GM21723 (cell line): ENCODE results near the gene DAG1.
A peak's percentile ranks its signal among the peaks of the same experiment; 100 is the strongest.

Experiments
- ATAC-seq: cut with Tn5 transposase; IDR thresholded peaks from one replicate; pipeline ENCODE4 v1.9.1; 2021; ENCODE audit warnings: mild to moderate bottlenecking, moderate library complexity; ENCODE audit not compliant: unreplicated experiment

The DAG1 gene

GRCh38 chr3:49539659-49540560, 69.8 kb downstream of the DAG1 start:
- ATAC-seq, result peak; percentile 91

DNA sequence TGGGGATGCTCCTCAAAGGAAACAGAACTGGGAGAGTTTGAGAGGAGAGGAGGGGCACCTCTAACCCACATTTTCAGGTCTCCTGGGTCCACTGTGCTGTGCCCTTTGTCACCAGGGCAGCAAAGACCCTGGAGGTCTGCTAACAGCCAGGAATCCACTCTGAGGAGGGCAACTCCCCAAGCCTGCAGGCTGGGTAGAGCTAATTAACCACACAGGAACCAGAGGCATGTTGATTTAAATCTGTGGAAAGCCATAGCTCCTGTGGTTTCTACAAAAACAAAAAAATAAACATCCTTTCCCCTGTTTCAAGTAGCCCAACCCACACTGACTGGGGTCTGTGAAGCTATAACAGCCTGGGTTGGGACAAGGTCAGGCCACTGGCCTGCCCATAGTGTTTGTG, 82.0 kb downstream of the DAG1 start:
- no peak for ATAC-seq

DNA sequence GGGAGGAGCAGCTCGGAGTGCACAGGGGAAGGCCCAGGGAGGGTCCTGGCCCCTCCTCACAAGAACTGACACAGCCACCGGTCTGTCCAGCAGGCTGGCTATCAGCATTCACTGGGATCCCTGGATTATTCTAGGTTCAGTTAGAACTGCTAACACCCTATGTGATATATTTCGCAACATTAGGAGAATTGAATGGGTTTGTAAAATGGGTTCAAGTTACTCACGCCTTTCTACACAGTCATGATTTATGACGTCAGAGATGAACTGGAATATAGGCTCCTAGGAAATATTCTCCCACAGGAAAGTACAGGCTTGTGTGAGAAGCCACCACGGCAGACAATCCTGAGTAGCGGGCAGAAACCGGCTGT, 83.2 kb downstream of the DAG1 start:
- no peak for ATAC-seq

GRCh38 chr3:49553692-49554632, 83.9 kb downstream of the DAG1 start, which contains the start of gene BSN:
TSS of gene BSN (plus strand) at chr3:49554477. CDS start at chr3:49554603, 126 bp downstream.
- peak; percentile 62 for ATAC-seq

DNA sequence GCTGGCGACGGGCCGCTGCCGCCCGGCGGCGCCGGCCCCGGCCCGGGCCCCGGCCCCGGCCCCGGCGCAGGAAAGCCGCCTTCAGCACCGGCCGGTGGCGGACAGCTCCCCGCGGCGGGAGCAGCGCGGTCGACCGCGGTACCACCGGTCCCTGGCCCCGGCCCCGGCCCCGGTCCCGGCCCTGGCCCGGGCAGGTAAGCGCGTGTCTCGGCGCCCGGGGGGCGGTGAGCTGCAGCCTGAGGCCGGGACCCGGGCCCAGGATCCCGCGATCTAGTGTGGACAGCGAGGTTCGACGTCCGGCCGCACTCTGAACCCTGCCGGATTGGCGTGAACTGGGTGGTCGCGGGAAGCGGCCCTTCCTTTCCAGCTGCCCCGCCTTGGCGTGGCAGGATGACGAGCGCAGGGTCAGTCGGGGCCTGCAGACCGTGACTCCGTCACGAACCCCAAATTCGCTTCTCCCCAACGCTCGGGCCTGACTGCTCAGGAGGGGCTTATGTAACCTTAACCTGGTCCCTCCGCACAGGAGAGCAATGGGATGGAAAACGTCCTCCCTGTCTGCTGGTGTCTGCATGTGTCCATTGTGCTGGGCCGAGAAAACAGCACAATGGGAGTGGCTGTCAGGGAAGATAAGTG, 84.7 kb downstream of the DAG1 start:
- peak; percentile 51 for ATAC-seq

DNA sequence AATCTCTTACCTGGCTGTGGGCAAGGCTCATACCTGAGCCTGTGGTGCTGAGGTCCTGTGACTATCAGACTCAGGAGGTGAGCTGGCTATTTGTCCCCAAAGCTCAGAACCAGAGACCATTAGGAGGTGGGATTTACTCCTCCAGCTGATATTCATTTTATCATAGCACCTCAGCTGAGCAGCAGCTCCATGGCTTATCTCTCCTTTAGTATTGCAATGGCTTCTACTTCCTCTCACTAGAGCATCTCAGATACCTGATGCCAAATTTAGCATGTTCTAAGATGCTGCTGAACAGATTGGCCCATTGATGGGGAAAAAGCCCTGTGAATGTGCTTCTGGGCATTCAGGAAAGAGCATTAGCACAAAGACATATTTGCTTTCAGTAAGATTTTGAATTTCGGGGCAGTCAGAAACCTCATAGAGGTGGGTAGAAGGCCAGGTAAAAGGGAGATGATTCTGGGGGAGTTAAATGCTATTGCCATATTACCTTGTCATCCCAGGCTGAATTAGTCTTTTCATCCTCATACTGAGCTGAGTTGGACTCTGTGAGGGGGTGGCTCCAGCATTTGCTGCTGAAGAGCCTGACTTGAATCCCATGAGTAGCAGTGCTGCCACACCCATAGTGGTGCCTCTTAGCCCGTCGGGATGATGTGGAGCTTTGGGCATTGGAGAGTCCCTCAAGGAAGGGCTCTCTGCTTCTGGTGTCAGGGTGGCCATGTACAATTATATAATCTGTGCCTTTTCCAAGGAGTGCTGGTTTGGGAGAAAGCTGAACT, 86.6 kb downstream of the DAG1 start:
- no peak for ATAC-seq

- no peak for ATAC-seq
Measured at GRCh38 chr3:49563040-49563578, 93.0 kb downstream of the DAG1 start.

DNA sequence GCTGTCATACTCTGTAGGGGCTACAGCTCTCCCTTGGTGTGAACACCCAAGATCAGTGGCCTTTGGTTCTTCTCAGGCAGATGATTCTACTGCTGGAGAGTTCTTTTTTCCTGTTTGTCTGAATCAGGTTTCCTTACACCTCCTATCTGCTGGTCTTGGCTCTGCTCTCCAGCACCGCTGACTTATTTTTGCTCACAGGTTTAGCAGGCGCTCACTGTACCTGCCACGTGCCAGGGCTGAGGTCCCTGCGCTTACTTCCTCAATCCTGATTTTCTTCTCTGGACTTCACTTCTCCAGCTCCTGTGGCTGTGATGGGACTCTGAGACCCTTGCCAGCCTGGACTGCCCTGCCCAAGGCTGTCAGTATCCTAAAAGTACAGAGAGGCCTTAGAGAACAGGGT, 93.7 kb downstream of the DAG1 start:
- no peak for ATAC-seq

- ATAC-seq, result no peak
Measured at GRCh38 chr3:49566312-49566711, 96.2 kb downstream of the DAG1 start.

GRCh38 chr3:49567406-49567805, 97.3 kb downstream of the DAG1 start:
- no peak for ATAC-seq

DNA sequence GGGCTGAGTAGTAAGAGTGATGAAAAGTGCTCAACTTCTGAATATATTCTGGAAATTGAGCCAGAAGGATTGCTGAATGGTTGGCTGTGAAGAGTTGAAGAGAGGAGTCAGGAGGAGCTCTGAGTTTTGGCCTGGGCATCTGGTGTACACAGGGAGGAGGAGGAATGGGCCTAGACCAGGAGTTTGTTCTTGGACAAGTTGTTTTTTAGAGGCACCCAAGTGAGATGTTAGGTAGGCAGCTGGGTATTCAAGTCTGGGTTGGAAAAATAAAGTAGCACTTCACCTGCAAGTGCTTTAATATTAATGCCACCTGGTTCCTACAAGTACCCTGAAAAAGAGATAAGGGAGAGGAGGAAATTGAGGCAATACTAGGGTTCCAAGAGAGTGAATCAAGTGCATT, 98.9 kb downstream of the DAG1 start:
- no peak for ATAC-seq

GRCh38 chr3:49570028-49570654, 100.1 kb downstream of the DAG1 start:
- no peak for ATAC-seq

DNA sequence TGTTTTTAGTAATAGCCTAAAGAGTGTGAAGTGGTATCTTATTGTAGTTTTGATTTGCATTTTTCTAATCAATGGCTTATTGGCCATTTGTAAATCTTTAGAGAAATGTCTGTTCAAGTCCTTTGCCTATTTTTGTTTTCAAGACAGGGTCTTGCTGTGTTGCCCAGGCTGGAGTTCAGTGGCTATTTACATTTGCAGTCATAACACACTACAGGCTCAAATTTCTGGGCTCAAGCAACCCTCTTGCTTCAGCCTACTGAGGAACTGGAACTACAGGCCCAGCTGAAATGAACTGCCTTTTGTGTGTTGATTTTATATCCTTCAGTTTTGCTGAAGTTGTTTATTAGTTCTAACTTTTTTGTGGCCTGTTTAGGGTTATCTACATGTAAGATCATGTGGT, 112.1 kb downstream of the DAG1 start:
- ATAC-seq, result no peak
